ENCODE data around the gene JAKMIP3. TPM values are rescaled to one million over a fixed set of nuclear protein-coding genes. Genes with fewer than 3 reads are reported as not detected.

JAKMIP3 gene
- total and polyA plus RNA-seq, 9 of the 15 experiments (the other 6 are each of a cell fraction or from before 2014, with no cell fraction given), result 0.04 TPM; not detected in 8

GRCh38 chr10:132098539-132099388 lies 33.0 kb downstream of the JAKMIP3 start:
- Histone ChIP-seq H3K79me2 (ENCODE audit: control insufficient read depth, insufficient read depth, low read length) (no peaks in the 10 kb centered on the region), H4K20me1 (replicated peaks; ENCODE audit: control insufficient read depth, insufficient read depth, low read length) (0 out of 2 replicates have a peak, but pooled peaks cover 3% of the 10 kb centered on the region), H3K36me3 (ENCODE audit: control insufficient read depth, insufficient read depth, low read length) (no peaks in the 10 kb centered on the region), H3K9me1 (ENCODE audit: control insufficient read depth, insufficient read depth, low read length) (no peaks in the 10 kb centered on the region), H3K4me2 (ENCODE audit: insufficient read depth, low read length) (no peak overlapping the region), H3K4me3 (no peak overlapping the region), H3K27me3 (ENCODE audit: control insufficient read depth in 2 of 2, insufficient read depth in 2 of 2, low read length in 2 of 2) (peaks cover 12 to 65% of the 10 kb centered on the region in 2 experiments; a peak in 3 of 5 replicates), H2AFZ (ENCODE audit: low read depth, low read length) (no peak overlapping the region), H3K9ac (ENCODE audit: insufficient read depth in 1 of 2, low read depth in 2 of 2, low read length in 2 of 2) (no peak overlapping the region), H3K4me1 (replicated peaks in 1 of 2; ENCODE audit: control insufficient read depth in 2 of 2, insufficient read depth in 2 of 2, low read length in 2 of 2) (no peaks in the 10 kb centered on the region), H3K9me3 (replicated peaks; ENCODE audit: control insufficient read depth, insufficient read depth, low read depth, low read length) (no peaks in the 10 kb centered on the region), H3K27ac (ENCODE audit: extremely low read depth, low read depth, low read length) (no peak overlapping the region)
- 2% methylated on average over 17 of the region's 24 CpGs for WGBS (ENCODE audit: insufficient coverage, low coverage, missing lambda C conversion rate)
- ChIA-PET POLR2A (no interaction called here), CTCF (ENCODE audit: low intra/inter-chr PET ratio) (no interaction called here)
- TF ChIP-seq GABPB2 (CRISPR knock-in tag; conservative IDR thresholded peaks at IDR 0.05) (no peak), NR1H2 (CRISPR knock-in tag; IDR thresholded peaks at IDR 0.05) (no peak), GATAD2A (IDR thresholded peaks at IDR 0.05) (no peak), HMBOX1 (IDR thresholded peaks at IDR 0.05) (no peak), ZNF444 (CRISPR knock-in tag; IDR thresholded peaks at IDR 0.05) (no peak), HLTF (IDR thresholded peaks at IDR 0.05) (no peak)
- TF ChIP-seq, protein P1, sequence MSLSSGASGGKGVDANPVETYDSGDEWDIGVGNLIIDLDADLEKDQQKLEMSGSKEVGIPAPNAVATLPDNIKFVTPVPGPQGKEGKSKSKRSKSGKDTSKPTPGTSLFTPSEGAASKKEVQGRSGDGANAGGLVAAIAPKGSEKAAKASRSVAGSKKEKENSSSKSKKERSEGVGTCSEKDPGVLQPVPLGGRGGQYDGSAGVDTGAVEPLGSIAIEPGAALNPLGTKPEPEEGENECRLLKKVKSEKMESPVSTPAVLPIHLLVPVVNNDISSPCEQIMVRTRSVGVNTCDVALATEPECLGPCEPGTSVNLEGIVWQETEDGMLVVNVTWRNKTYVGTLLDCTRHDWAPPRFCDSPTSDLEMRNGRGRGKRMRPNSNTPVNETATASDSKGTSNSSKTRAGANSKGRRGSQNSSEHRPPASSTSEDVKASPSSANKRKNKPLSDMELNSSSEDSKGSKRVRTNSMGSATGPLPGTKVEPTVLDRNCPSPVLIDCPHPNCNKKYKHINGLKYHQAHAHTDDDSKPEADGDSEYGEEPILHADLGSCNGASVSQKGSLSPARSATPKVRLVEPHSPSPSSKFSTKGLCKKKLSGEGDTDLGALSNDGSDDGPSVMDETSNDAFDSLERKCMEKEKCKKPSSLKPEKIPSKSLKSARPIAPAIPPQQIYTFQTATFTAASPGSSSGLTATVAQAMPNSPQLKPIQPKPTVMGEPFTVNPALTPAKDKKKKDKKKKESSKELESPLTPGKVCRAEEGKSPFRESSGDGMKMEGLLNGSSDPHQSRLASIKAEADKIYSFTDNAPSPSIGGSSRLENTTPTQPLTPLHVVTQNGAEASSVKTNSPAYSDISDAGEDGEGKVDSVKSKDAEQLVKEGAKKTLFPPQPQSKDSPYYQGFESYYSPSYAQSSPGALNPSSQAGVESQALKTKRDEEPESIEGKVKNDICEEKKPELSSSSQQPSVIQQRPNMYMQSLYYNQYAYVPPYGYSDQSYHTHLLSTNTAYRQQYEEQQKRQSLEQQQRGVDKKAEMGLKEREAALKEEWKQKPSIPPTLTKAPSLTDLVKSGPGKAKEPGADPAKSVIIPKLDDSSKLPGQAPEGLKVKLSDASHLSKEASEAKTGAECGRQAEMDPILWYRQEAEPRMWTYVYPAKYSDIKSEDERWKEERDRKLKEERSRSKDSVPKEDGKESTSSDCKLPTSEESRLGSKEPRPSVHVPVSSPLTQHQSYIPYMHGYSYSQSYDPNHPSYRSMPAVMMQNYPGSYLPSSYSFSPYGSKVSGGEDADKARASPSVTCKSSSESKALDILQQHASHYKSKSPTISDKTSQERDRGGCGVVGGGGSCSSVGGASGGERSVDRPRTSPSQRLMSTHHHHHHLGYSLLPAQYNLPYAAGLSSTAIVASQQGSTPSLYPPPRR (CRISPR knock-in tag; IDR thresholded peaks at IDR 0.05; ENCODE audit: borderline replicate concordance), result no peak
- no peak for ATAC-seq
- FAIRE-seq, result no peak
- DNase-seq (ENCODE audit: extremely low read depth in 1 of 4, low spot score in 3 of 4), result no peak
- no TSS peak for BruUV-seq (replicated peaks)
- intact Hi-C loops (cut with micrococcal nuclease) (no loop called here), in situ Hi-C loops (cut with MboI) (no loop called here)

All from K562 (cell line).